Measurements from ENCODE around the gene AK5. TPM values are rescaled to one million over a fixed set of nuclear protein-coding genes. Genes with fewer than 3 reads are reported as not detected.

Gene AK5
- total and polyA plus RNA-seq, 2 of the 13 experiments (the other 11 are each of a cell fraction or from before 2014, with no cell fraction given): not detected

DNA sequence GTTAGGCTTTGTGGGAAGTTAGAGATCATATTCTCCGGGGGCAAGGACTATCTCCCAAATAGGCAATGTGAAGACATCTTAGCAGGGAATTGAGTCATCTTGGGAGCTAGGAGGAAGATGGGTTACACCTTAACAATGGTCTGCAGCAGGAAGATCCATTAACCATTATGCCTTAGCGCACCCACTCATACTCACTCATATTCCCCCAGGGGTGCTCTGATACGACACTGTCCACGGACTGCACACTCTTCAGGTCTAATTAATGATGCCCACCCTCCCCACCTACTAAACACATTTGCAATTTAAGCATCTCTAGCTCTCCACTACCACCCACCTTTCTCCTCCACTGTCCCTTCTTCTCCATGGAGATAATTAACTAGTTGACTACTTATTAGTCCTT, 857 bp upstream of the AK5 start (continued):
- TF ChIP-seq, protein P1, sequence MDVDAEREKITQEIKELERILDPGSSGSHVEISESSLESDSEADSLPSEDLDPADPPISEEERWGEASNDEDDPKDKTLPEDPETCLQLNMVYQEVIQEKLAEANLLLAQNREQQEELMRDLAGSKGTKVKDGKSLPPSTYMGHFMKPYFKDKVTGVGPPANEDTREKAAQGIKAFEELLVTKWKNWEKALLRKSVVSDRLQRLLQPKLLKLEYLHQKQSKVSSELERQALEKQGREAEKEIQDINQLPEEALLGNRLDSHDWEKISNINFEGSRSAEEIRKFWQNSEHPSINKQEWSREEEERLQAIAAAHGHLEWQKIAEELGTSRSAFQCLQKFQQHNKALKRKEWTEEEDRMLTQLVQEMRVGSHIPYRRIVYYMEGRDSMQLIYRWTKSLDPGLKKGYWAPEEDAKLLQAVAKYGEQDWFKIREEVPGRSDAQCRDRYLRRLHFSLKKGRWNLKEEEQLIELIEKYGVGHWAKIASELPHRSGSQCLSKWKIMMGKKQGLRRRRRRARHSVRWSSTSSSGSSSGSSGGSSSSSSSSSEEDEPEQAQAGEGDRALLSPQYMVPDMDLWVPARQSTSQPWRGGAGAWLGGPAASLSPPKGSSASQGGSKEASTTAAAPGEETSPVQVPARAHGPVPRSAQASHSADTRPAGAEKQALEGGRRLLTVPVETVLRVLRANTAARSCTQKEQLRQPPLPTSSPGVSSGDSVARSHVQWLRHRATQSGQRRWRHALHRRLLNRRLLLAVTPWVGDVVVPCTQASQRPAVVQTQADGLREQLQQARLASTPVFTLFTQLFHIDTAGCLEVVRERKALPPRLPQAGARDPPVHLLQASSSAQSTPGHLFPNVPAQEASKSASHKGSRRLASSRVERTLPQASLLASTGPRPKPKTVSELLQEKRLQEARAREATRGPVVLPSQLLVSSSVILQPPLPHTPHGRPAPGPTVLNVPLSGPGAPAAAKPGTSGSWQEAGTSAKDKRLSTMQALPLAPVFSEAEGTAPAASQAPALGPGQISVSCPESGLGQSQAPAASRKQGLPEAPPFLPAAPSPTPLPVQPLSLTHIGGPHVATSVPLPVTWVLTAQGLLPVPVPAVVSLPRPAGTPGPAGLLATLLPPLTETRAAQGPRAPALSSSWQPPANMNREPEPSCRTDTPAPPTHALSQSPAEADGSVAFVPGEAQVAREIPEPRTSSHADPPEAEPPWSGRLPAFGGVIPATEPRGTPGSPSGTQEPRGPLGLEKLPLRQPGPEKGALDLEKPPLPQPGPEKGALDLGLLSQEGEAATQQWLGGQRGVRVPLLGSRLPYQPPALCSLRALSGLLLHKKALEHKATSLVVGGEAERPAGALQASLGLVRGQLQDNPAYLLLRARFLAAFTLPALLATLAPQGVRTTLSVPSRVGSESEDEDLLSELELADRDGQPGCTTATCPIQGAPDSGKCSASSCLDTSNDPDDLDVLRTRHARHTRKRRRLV (CRISPR knock-in tag; IDR thresholded peaks at IDR 0.05): no peak
- no peak for TF ChIP-seq RFXANK (CRISPR knock-in tag; IDR thresholded peaks at IDR 0.05)
- TF ChIP-seq ZNF337 (CRISPR knock-in tag; IDR thresholded peaks at IDR 0.05; ENCODE audit: borderline replicate concordance, low read depth): no peak
- no peak for TF ChIP-seq PCBP2 (optimal IDR thresholded peaks at IDR 0.05; ENCODE audit: low read depth, low read length, poor library complexity, severe bottlenecking)
- no peak for TF ChIP-seq HDAC2 (CRISPR knock-in tag; IDR thresholded peaks at IDR 0.05)

DNA sequence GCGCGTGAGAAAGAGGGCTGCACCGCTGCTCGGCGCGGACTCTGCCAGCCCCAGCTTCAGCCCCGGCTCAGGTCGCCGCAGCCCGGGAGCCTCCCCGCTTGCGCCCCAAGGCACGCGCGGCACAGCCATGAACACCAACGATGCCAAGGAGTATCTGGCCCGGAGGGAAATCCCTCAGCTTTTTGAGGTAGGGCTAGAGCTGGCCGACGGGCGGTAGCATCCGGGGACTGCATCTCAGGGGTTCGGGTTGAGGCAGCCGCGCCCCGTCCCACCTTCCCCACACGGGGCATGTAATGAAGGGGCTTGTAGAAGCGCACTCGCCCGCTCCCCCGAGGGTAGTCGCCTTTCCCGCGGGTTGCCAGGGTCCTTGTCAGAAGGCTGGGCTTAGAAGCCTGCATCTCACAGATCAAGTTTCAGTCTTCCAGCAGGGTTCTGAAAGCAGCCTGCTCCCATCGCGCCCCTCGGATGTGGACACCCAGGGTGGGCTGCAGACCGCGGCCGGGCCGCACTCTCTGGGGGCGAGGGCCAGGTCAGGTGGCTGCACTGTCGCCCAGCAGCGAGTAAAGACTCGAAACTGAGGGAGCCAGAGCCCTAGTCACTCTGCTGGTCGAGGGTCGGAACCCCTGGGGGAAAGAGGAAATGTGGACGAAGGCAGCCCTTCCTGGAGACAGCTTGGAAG, 507 bp downstream of the AK5 start:
- Histone ChIP-seq H3K4me2 (ENCODE audit: low read depth, low read length) (peak overlapping the region; percentile 60), H3K27me3 (ENCODE audit: control insufficient read depth in 1 of 2, insufficient read depth in 2 of 2, low read length in 2 of 2) (peaks cover 7 to 50% of the 10 kb centered on the region in 2 experiments; a peak in 4 of 5 replicates), H3K4me3 (replicated peaks in 1 of 3; ENCODE audit: insufficient read depth in 1 of 3, low read depth in 2 of 3, low read length in 3 of 3) (peak overlapping the region; percentile 24 to 64 (median 34); a peak in 4 of 6 replicates), H3K36me3 (replicated peaks in 1 of 2; ENCODE audit: control insufficient read depth in 1 of 2, insufficient read depth in 2 of 2, low read length in 2 of 2) (no peaks in the 10 kb centered on the region), H3K4me1 (ENCODE audit: insufficient read depth, low read length) (peaks cover 8% of the 10 kb centered on the region), H3K9me3 (ENCODE audit: low read length) (no peaks in the 10 kb centered on the region), H4K20me1 (ENCODE audit: insufficient read depth, low read length) (no peaks in the 10 kb centered on the region), H2AFZ (ENCODE audit: low read length) (no peak overlapping the region), H3K9ac (ENCODE audit: insufficient read depth, low read depth, low read length) (no peak overlapping the region), H3K27ac (ENCODE audit: extremely low read length, insufficient read depth, low read length) (no peak overlapping the region), H3K79me2 (ENCODE audit: insufficient read depth, low read length) (no peaks in the 10 kb centered on the region)
- DNase-seq (ENCODE audit: low spot score) (no peak), FAIRE-seq (no peak), ATAC-seq (peak; percentile 79)
- in situ Hi-C loops (cut with HindIII; ENCODE audit: extremely low pct_ligation_motif_present, low pct_unique_long_range_greater_than_20kb): no loop called here
- CTCF ChIA-PET (ENCODE audit: low intra/inter-chr PET ratio, low total read pairs): no interaction called here
- WGBS (ENCODE audit: low lambda C conversion rate): 23% methylated on average over 6 of the region's 47 CpGs
- TF ChIP-seq ZNF800 (CRISPR knock-in tag; IDR thresholded peaks at IDR 0.05) (peak; percentile 83), TCF7L2 (IDR thresholded peaks at IDR 0.05; ENCODE audit: low read depth, low read length) (no peak), EZH2 (conservative IDR thresholded peaks at IDR 0.05; ENCODE audit: low read depth, low read length) (peak; percentile 29; the same call in 1 of the 2 replicates), ZNF598 (CRISPR knock-in tag; IDR thresholded peaks at IDR 0.05; ENCODE audit: borderline replicate concordance) (0 out of 2 replicates have a peak, but pooled peaks have one; percentile 23), KDM5B (CRISPR knock-in tag; IDR thresholded peaks at IDR 0.05; ENCODE audit: borderline replicate concordance) (peak; percentile 12; the same call in 1 of the 2 replicates), EED (CRISPR knock-in tag; IDR thresholded peaks at IDR 0.05) (0 out of 2 replicates have a peak, but pooled peaks have one; percentile 48), ZSCAN25 (CRISPR knock-in tag; IDR thresholded peaks at IDR 0.05) (no peak), TBX2 (CRISPR knock-in tag; IDR thresholded peaks at IDR 0.05; ENCODE audit: borderline replicate concordance) (0 out of 2 replicates have a peak, but pooled peaks have one; percentile 17), SMARCC2 (IDR thresholded peaks at IDR 0.05) (no peak)
- intact Hi-C loops (cut with micrococcal nuclease; ENCODE audit: unreplicated experiment): no loop called here
- POLR2A ChIA-PET: no interaction called here
- no TSS peak for BruUV-seq (replicated peaks)
